Midbrain (tissue), 1 donor: Measurements from ENCODE around the gene MAX.
"Not testable (repeated sequence)": the region's sequence is repeated elsewhere in the genome, so short reads cannot be mapped to it uniquely, and the experiment has no call there.

Experiments
- DNase-seq: peaks from one replicate; lab custom pipeline; 2025; lab: John Stamatoyannopoulos, UW

Gene MAX

GRCh38 chr14:65034021-65034420, 68.3 kb downstream of the MAX start:
- DNase-seq, result no peak

- DNase-seq, result no peak
Observed at GRCh38 chr14:65033181-65033580, 69.1 kb downstream of the MAX start.

- no peak for DNase-seq
Observed at GRCh38 chr14:65032319-65032718, 70.0 kb downstream of the MAX start.

DNA sequence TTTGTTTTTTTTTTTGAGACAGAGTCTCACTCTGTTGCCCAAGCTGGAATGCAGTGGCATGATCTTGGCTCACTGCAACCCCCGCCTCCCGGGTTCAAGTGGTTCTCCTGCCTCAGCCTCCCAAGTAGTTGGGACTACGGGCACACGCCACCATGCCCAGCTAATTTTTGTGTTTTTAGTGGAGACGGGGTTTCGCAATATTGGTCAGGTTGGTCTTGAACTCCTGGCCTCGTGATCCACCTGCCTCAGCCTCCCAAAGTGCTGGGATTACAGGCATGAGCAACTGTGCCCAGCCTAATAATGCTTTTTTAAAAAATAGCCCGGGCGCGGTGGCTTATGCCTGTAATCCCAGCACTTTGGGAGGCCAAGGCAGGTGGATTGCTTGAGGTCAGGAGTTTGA, 71.0 kb downstream of the MAX start:
- DNase-seq, result not testable (repeated sequence)

GRCh38 chr14:65028937-65029336, 73.4 kb downstream of the MAX start:
- DNase-seq, result no peak

DNA sequence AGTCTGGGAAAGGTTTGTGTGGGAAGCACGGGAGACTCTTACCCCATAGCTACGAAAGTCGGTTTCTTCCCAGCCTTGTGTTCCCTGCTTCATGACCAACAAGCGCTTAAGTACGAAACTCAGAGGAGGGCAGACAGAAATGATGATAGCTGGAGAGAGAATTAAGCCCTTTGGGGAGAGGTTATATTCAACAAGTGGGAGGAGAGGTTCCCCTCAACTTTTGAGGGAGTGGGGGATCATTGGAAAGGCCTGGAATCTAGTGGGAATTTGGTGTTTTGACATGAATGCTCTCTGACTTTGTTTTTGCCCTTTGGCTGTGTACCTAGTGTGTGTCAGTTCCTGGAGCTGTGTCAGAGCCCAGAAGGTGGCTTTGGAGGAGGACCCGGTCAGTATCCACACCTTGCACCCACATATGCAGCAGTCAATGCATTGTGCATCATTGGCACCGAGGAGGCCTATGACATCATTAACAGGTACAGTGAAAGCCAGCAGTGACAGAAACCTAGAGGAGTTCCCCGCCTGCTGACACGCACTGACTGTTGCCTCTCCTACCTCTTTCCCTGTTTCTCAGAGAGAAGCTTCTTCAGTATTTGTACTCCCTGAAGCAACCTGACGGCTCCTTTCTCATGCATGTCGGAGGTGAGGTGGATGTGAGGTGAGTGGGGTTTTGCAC, 75.1 kb downstream of the MAX start:
- DNase-seq, result no peak

DNA sequence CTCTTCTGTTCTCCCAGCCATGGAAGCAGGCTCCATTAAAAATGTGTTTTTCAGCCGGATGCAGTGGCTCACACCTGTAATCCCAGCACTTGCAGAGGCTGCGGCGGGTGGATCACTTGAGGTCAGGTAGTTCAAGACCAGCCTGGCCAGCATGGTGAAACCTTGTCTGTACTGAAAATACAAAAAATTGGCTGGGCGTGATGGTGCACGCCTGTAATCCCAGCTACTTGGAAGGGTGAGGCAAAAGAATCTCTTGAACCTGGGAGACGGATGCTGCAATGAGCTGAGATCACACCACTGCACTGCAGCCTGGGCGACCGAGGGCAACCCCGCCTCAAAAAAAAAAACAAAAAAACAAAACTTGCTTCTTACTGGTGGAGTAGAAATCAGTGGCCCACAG, 75.8 kb downstream of the MAX start:
- DNase-seq, result no peak

GRCh38 chr14:65025818-65026217, 76.5 kb downstream of the MAX start:
- no peak for DNase-seq
